HepG2 (cell line): ENCODE results near the gene PPDPF. TPM values are rescaled to one million over a fixed set of nuclear protein-coding genes. Genes with fewer than 3 reads are reported as not detected.

Experiments used
- ATAC-seq: fragments of 200-7000 bp; cut with Tn5 transposase; 3 replicates; pipeline ENCODE4 v1.9.1; 2020; ENCODE audit warnings: mild to moderate bottlenecking, moderate library complexity
- BruUV-seq: library from RNA; stranded (reverse); fragments of 400-500 nt; replicated peaks from 2 replicates; lab custom pipeline; 2021; lab: Mats Ljungman, UMichigan
- CTCF ChIA-PET: fragments of 300-600 bp; formaldehyde crosslinking; extraction: SDS; loops from one replicate; lab custom pipeline; 2021; ENCODE audit warnings: low total read pairs, inconsistent platforms, low intra/inter-chr PET ratio; lab: Yijun Ruan, JAX
- POLR2A ChIA-PET: fragments of 350-600 bp; sonication (Branson Sonifier 250); formaldehyde crosslinking; loops from one replicate; lab custom pipeline; 2020; ENCODE audit warnings: antibody characterized with exemption, inconsistent platforms; lab: Yijun Ruan, JAX
- DNase-seq: peaks from one replicate; pipeline ENCODE4 v3.0.0-alpha.2; 2015; ENCODE audit warnings: low spot score
- FAIRE-seq: peaks from 3 replicates; lab custom pipeline; 2011; peaks lifted over from hg19 to GRCh38; lab: Jason Lieb, UNC
- H2AFZ ChIP-seq: one replicate; pipeline ENCODE4 v1.6.1; 2011; ENCODE audit warnings: low read length, inconsistent platforms
- H3K27ac ChIP-seq: fragments of 300-600 bp; 3 replicates; pipeline ENCODE4 v1.8.0; 2011; ENCODE audit warnings: mixed run types, mild to moderate bottlenecking, mixed read lengths, low read length, inconsistent platforms; ENCODE audit not compliant: insufficient read depth; ENCODE audit errors: extremely low read length
- H3K27me3 ChIP-seq, 2 experiments: fragments of 200-600 bp in 1 of 2; 2 replicates in 1 of 2; 3 replicates in 1 of 2; pipeline versions ENCODE4 v1.6.0 to v1.8.0; 2011; ENCODE audit warnings: low read length in 2 of 2, mild to moderate bottlenecking in 2 of 2, moderate library complexity in 2 of 2, inconsistent platforms in 1 of 2; ENCODE audit not compliant: insufficient read depth in 2 of 2, control insufficient read depth in 1 of 2
- H3K36me3 ChIP-seq, 2 experiments: fragments of 200-600 bp in 1 of 2; replicated peaks in 1 of 2; 2 replicates in 1 of 2; 3 replicates in 1 of 2; pipeline versions ENCODE4 v1.5.1 to v1.8.0; 2011; ENCODE audit warnings: low read length in 2 of 2, inconsistent platforms in 1 of 2; ENCODE audit not compliant: insufficient read depth in 2 of 2, control insufficient read depth in 1 of 2
- H3K4me1 ChIP-seq: 2 replicates; pipeline ENCODE4 v1.5.1; 2012; ENCODE audit warnings: low read length, inconsistent platforms; ENCODE audit not compliant: insufficient read depth
- H3K4me2 ChIP-seq: 2 replicates; pipeline ENCODE4 v1.6.0; 2011; ENCODE audit warnings: low read depth, low read length, inconsistent platforms
- H3K4me3 ChIP-seq, 3 experiments: fragments of 200-600 bp in 1 of 3; sonication (generic), shearing (Covaris generic) in 1 of 3; replicated peaks in 1 of 3; 2 replicates each; pipeline ENCODE4 v1.5.1; 2011 to 2016; ENCODE audit warnings: low read length in 3 of 3, inconsistent platforms in 2 of 3, low read depth in 2 of 3, mild to moderate bottlenecking in 2 of 3, control low read depth in 1 of 3, mixed read lengths in 1 of 3; ENCODE audit not compliant: insufficient read depth in 1 of 3
- H3K79me2 ChIP-seq: one replicate; pipeline ENCODE4 v1.6.1; 2011; ENCODE audit warnings: low read length, inconsistent platforms; ENCODE audit not compliant: insufficient read depth
- H3K9ac ChIP-seq: 2 replicates; pipeline ENCODE4 v1.6.0; 2011; ENCODE audit warnings: mild to moderate bottlenecking, low read depth, low read length, inconsistent platforms; ENCODE audit not compliant: insufficient read depth
- H3K9me3 ChIP-seq: 2 replicates; pipeline ENCODE4 v1.5.1; 2012; ENCODE audit warnings: mild to moderate bottlenecking, low read length
- H4K20me1 ChIP-seq: 2 replicates; pipeline ENCODE4 v1.6.0; 2011; ENCODE audit warnings: inconsistent platforms, mild to moderate bottlenecking, low read length, moderate library complexity; ENCODE audit not compliant: insufficient read depth
- ARNT ChIP-seq: fragments of 450-650 bp; IDR thresholded peaks from 2 replicates; pipeline ENCODE4 v1.6.1; 2017
- CREB1 ChIP-seq, 2 experiments: fragments of 450-650 bp in 1 of 2; IDR thresholded peaks; 2 replicates each; pipeline ENCODE4 v1.6.1; 2016 to 2017; ENCODE audit warnings: control low read depth in 1 of 2, mild to moderate bottlenecking in 1 of 2, missing compliant biosample characterization in 1 of 2, missing genetic modification characterization in 1 of 2
- E2F5 ChIP-seq: sonication (generic); formaldehyde crosslinking; conservative IDR thresholded peaks from 2 replicates; pipeline ENCODE4 v1.4.0; 2020; ENCODE audit warnings: missing genetic modification reagents
- ELF3 ChIP-seq: IDR thresholded peaks from 2 replicates; pipeline ENCODE4 v1.6.1; 2016; ENCODE audit warnings: missing genetic modification reagents, missing compliant biosample characterization
- GLMP ChIP-seq: sonication (generic); formaldehyde crosslinking; IDR thresholded peaks from 2 replicates; pipeline ENCODE4 v1.9.0; 2021; ENCODE audit warnings: missing genetic modification reagents, mild to moderate bottlenecking, borderline replicate concordance
- IKZF1 ChIP-seq: fragments of 450-650 bp; IDR thresholded peaks from 2 replicates; pipeline ENCODE4 v1.7.1; 2016
- KAT8 ChIP-seq: IDR thresholded peaks from 2 replicates; pipeline ENCODE4 v1.6.1; 2016; ENCODE audit warnings: missing genetic modification reagents, missing compliant biosample characterization
- KDM5A ChIP-seq: fragments of 200-600 bp; sonication (generic); IDR thresholded peaks from 2 replicates; pipeline ENCODE4 v1.7.0; 2018; ENCODE audit warnings: antibody characterized with exemption, mild to moderate bottlenecking, low read length, borderline replicate concordance
- PAX8 ChIP-seq: sonication (generic); formaldehyde crosslinking; IDR thresholded peaks from 2 replicates; pipeline ENCODE4 v1.8.0; 2022; ENCODE audit warnings: mild to moderate bottlenecking, missing genetic modification reagents, borderline replicate concordance
- TCF7 ChIP-seq: sonication (generic); IDR thresholded peaks from 2 replicates; pipeline ENCODE4 v1.6.1; 2016; ENCODE audit warnings: antibody characterized with exemption, low read depth
- TEF ChIP-seq: sonication (generic); formaldehyde crosslinking; IDR thresholded peaks from 2 replicates; pipeline ENCODE4 v1.5.0; 2020; ENCODE audit warnings: missing genetic modification reagents
- ZNF232 ChIP-seq: sonication (generic); formaldehyde crosslinking; IDR thresholded peaks from 2 replicates; pipeline ENCODE4 v1.4.0; 2020; ENCODE audit warnings: missing genetic modification reagents, borderline replicate concordance
- ZNF24 ChIP-seq: fragments of 450-650 bp; IDR thresholded peaks from 2 replicates; pipeline ENCODE4 v1.6.1; 2017; ENCODE audit warnings: antibody characterized with exemption, mild to moderate bottlenecking
- ZNF263 ChIP-seq: sonication (generic); formaldehyde crosslinking; IDR thresholded peaks from 2 replicates; pipeline ENCODE4 v1.4.0; 2020; ENCODE audit warnings: missing genetic modification reagents
- ZNF547 ChIP-seq: sonication (generic); formaldehyde crosslinking; IDR thresholded peaks from 2 replicates; pipeline ENCODE4 v1.5.1; 2020; ENCODE audit warnings: mild to moderate bottlenecking, missing genetic modification reagents
- ZNF615 ChIP-seq: sonication (generic); formaldehyde crosslinking; IDR thresholded peaks from 2 replicates; pipeline ENCODE4 v1.5.0; 2020; ENCODE audit warnings: mild to moderate bottlenecking, missing genetic modification reagents, borderline replicate concordance
- ZNF761 ChIP-seq: sonication (generic); formaldehyde crosslinking; conservative IDR thresholded peaks from 2 replicates; pipeline ENCODE4 v1.4.0; 2020; ENCODE audit warnings: mild to moderate bottlenecking, missing genetic modification reagents
- WGBS: methylation state at CpG from one replicate; pipeline ENCODE4 v1.1.6; 2017; ENCODE audit warnings: low lambda C conversion rate; 5-methylcytosine and 5-hydroxymethylcytosine counted together
- in situ Hi-C: cut with HindIII; loops from 2 replicates; pipeline ENCODE4 v1.10.0; 2017; ENCODE audit warnings: low pct_unique_long_range_greater_than_20kb; ENCODE audit not compliant: extremely low pct_ligation_motif_present
- intact Hi-C: fragments of 100-400 bp; cut with micrococcal nuclease; formaldehyde crosslinking; loops from one replicate; pipeline ENCODE4 v1.10.0; 2022; ENCODE audit not compliant: unreplicated experiment
- polyA plus RNA-seq, 8 experiments: library from polyadenylated mRNA; depleted of rRNA in 3 of 8; stranded (reverse) in 7 of 8; unstranded in 1 of 8; fragments of >200 nt; fragmentation: Illumina TruSeq in 4 of 8; extraction: Trizol in 4 of 8; gene quantifications; 2 replicates each; pipeline versions ENCODE4 v1.2.1 to v1.2.3, GENCODE V29; 2011 to 2016; ENCODE audit warnings: low read depth in 4 of 8, missing spikeins in 1 of 8, mixed read lengths in 1 of 8; ENCODE audit not compliant: insufficient read depth in 1 of 8
- total RNA-seq, 5 experiments: library from RNA; depleted of rRNA; stranded (reverse); fragments of >200 nt; fragmentation: Illumina TruSeq; extraction: Trizol; gene quantifications; 2 replicates each; pipeline ENCODE4 v1.2.3, GENCODE V29; 2016; ENCODE audit warnings: low read depth in 1 of 5

PPDPF gene
- total and polyA plus RNA-seq, 2 of the 13 experiments (the other 11 are each of a cell fraction or from before 2014, with no cell fraction given), result 1.8 to 7.0 TPM

GRCh38 chr20:63543733-63544132 lies 23.2 kb downstream of the PPDPF start:
- DNase-seq (no peak), ATAC-seq (no peak), FAIRE-seq (peak; percentile 43)
- intact Hi-C loops (no loop called here), in situ Hi-C loops (no loop called here)
- no peak overlapping the region for H2AFZ ChIP-seq
- H3K79me2 ChIP-seq, result no peaks in the 10 kb centered on the region
- no TSS peak for BruUV-seq
- no peaks in the 10 kb centered on the region for H3K36me3 ChIP-seq
- no peak overlapping the region for H3K27ac ChIP-seq
- WGBS, result 30% methylated on average over 6 of the region's 6 CpGs
- H3K4me3 ChIP-seq, result peak overlapping the region in 1 of 3 experiments; percentile 41; a peak in 1 of 6 replicates
- peaks cover 32% of the 10 kb centered on the region for H3K4me1 ChIP-seq
- TF ChIP-seq ZNF615, result no peak
- TF ChIP-seq ARNT, result peak; percentile 86; the same call in 1 of the 2 replicates
- TF ChIP-seq CREB1 (IDR thresholded peaks at IDR 0.05), result 0 out of 2 replicates have a peak, but pooled peaks have one; percentile 6
- no peak for TF ChIP-seq CREB1 (CRISPR knock-in tag; IDR thresholded peaks at IDR 0.05)
- no peak for TF ChIP-seq TCF7
- TF ChIP-seq ZNF24, result peak; percentile 96
- no peak for TF ChIP-seq ZNF232
- TF ChIP-seq IKZF1, result peak; percentile 28; the same call in 1 of the 2 replicates
- no peak overlapping the region for H3K9ac ChIP-seq
- H3K27me3 ChIP-seq, result peaks cover 52 to 97% of the 10 kb centered on the region in 2 experiments
- no peaks in the 10 kb centered on the region; the same call in 1 of the 2 replicates for H4K20me1 ChIP-seq
- ChIA-PET POLR2A (interaction anchor here (0.8 to 1.2 kb wide), 4 partner anchors 9 to 30 kb away, joined by 3 to 5 read pairs (median 4); partner anchors contain the start of genes HELZ2 and PPDPF), CTCF (no interaction called here)
- no peaks in the 10 kb centered on the region for H3K9me3 ChIP-seq
- H3K4me2 ChIP-seq, result peak overlapping the region; percentile 42; the same call in 1 of the 2 replicates

GRCh38 chr20:63544241-63544957 lies 23.8 kb downstream of the PPDPF start:
- peaks cover 51 to 92% of the 10 kb centered on the region in 2 experiments for H3K27me3 ChIP-seq
- FAIRE-seq, result peak; percentile 32
- peak; percentile 44 for ATAC-seq
- H3K79me2 ChIP-seq, result no peaks in the 10 kb centered on the region
- H4K20me1 ChIP-seq, result no peaks in the 10 kb centered on the region; the same call in 1 of the 2 replicates
- H3K36me3 ChIP-seq, result no peaks in the 10 kb centered on the region
- intact Hi-C loops (no loop called here), in situ Hi-C loops (no loop called here)
- H3K27ac ChIP-seq, result no peak overlapping the region
- no peaks in the 10 kb centered on the region for H3K9me3 ChIP-seq
- WGBS, result 6% methylated on average over 19 of the region's 27 CpGs
- BruUV-seq, result no TSS peak
- ChIA-PET CTCF (no interaction called here), POLR2A (interaction anchor here (0.8 to 1.2 kb wide), 4 partner anchors 8 to 98 kb away, joined by 3 to 4 read pairs (median 4); partner anchors contain the start of gene HELZ2)
- peak overlapping the region; percentile 42 for H3K4me2 ChIP-seq
- H3K4me1 ChIP-seq, result peaks cover 30% of the 10 kb centered on the region
- peak overlapping the region in 1 of 3 experiments; percentile 41; a peak in 1 of 6 replicates for H3K4me3 ChIP-seq
- peak; percentile 39 for DNase-seq
- no peak overlapping the region for H2AFZ ChIP-seq
- no peak overlapping the region for H3K9ac ChIP-seq
- TF ChIP-seq ZNF761 (no peak; the same call in 1 of the 2 replicates), PAX8 (no peak), ZNF263 (CRISPR knock-in tag) (no peak), ELF3 (CRISPR knock-in tag) (no peak), GLMP (no peak), TEF (no peak), ZNF547 (no peak), E2F5 (CRISPR knock-in tag) (no peak; the same call in 1 of the 2 replicates), KAT8 (CRISPR knock-in tag) (no peak), KDM5A (no peak)
